Ovary (tissue), 9 donors: ENCODE results near the gene ATP5MC2. TPM values are rescaled to one million over a fixed set of nuclear protein-coding genes. Genes with fewer than 3 reads are reported as not detected.

ENCODE experiments used
- DNase-seq, 5 donors: peaks; one replicate each; pipeline ENCODE4 v3.0.0-alpha.2; 2019 to 2020
- H3K27ac ChIP-seq, 2 donors: fragments of 200-600 bp; one replicate each; pipeline versions ENCODE4 v1.5.1 to v1.8.0; 2019 to 2022
- H3K27me3 ChIP-seq: fragments of 200-600 bp; one replicate; pipeline ENCODE4 v1.8.0; 2022
- H3K36me3 ChIP-seq: fragments of 200-600 bp; sonication (generic); one replicate; pipeline ENCODE4 v1.5.1; 2019
- H3K4me1 ChIP-seq: one replicate; pipeline ENCODE4 v1.8.1; 2013; ENCODE audit warnings: mild to moderate bottlenecking, moderate library complexity; ENCODE audit not compliant: insufficient read depth
- H3K4me3 ChIP-seq: fragments of 200-600 bp; sonication (generic); one replicate; pipeline ENCODE4 v1.5.1; 2017
- H3K9me3 ChIP-seq, 2 donors: fragments of 200-600 bp in 1 of 2; sonication (generic) in 1 of 2; one replicate each; pipeline versions ENCODE4 v1.5.1 to v1.8.1; 2013 to 2019; ENCODE audit warnings: mild to moderate bottlenecking in 1 of 2, moderate library complexity in 1 of 2
- CTCF ChIP-seq, 3 donors: fragments of 450-650 bp in 2 of 3; fragments of 200-600 bp in 1 of 3; IDR thresholded peaks; one replicate each; pipeline versions ENCODE4 v1.5.1 to v1.8.0; 2016 to 2022; ENCODE audit warnings: antibody characterized with exemption in 3 of 3, mild to moderate bottlenecking in 1 of 3
- EP300 ChIP-seq: sonication (generic); formaldehyde crosslinking; IDR thresholded peaks from one replicate; pipeline ENCODE4 v1.6.1; 2017; ENCODE audit warnings: antibody characterized with exemption
- POLR2A ChIP-seq: fragments of 450-650 bp; IDR thresholded peaks from one replicate; pipeline ENCODE4 v1.6.1; 2017; ENCODE audit warnings: antibody characterized with exemption, mild to moderate bottlenecking, moderate library complexity
- WGBS, 3 donors: extraction: QIAGEN DNeasy Blood & Tissue Kit in 1 of 3; methylation state at CpG; one replicate each; pipeline versions ENCODE4 v1.1.5 to v1.1.7; 2013 to 2017; 5-methylcytosine and 5-hydroxymethylcytosine counted together
- intact Hi-C, 4 donors: fragments of 100-400 bp; cut with DNase I; formaldehyde crosslinking; loops; one replicate each; pipeline versions ENCODE4 v1.11.0 to v1.15.1; 2022 to 2023
- polyA plus RNA-seq, 2 donors: library from polyadenylated mRNA; stranded (reverse); fragments of 200-250 nt in 1 of 2; fragments of 350-450 nt in 1 of 2; fragmentation: Illumina TruSeq in 1 of 2; extraction: RNeasy Lipid Tissue Mini Kit (QIAGEN cat#74804) in 1 of 2; gene quantifications; one replicate each; pipeline ENCODE4 v1.2.3, GENCODE V29; 2013 to 2014
- total RNA-seq, 7 donors: library from RNA; depleted of rRNA in 2 of 7; stranded (reverse); fragments of >200 nt in 2 of 7; fragmentation: NEBNext Ultra II Directional in 3 of 7; extraction: Animal tissue kit (Norgen Biotek cat#: 25700) in 3 of 7; gene quantifications; one replicate each; pipeline versions ENCODE4 v1.1.0 to v1.2.4, GENCODE V29; 2016 to 2023
- donor health status: DM: no; HTN: no; CAD: no; lungs with moderate emphysema.
- donor health status: DM: no; HTN: no; CAD: no.
- donor health status: Bipolar disorder and iron deficiency.
- donor health status: DM: yes; HTN: yes; CAD: no.
- donor health status: DM: no; HTN: no; CAD: no.
- donor health status: DM: yes; HTN: yes; CAD: no.

The ATP5MC2 gene
- total and polyA plus RNA-seq, 9 donors, result 241 to 485 (median 297) TPM

DNA sequence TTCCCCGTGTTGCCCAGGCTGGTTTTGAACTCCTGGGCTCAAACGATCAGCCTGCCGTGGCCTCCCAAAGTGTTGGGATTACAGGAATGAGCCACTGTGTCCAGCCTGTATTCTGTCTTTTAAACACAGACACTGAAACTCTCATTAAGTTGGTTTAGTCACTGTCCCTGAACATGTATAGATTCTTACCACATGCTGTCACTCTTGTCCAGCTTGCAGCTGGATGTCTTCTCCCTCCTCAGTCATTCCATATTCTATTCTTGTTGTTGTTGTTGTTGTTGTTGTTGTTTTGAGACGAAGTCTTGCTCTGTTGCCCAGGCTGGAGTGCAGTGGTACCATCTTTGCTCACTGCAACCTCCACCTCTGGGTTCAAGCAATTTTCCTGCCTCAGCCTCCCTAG lies 12.3 kb upstream of the ATP5MC2 start:
- DNase-seq, result no peak
- intact Hi-C loops, result no loop called here
- no peaks in the 10 kb centered on the region for H3K27me3 ChIP-seq
- no peaks in the 10 kb centered on the region for H3K4me1 ChIP-seq
- TF ChIP-seq POLR2A, result no peak
- no peak for TF ChIP-seq CTCF (IDR thresholded peaks at IDR 0.05)
- no peak for TF ChIP-seq EP300
- H3K36me3 ChIP-seq, result no peaks in the 10 kb centered on the region
- 73 to 85% (median 81%) methylated on average over 4 of the region's 4 CpGs for WGBS, 3 donors
- H3K4me3 ChIP-seq, result no peak overlapping the region
- no peaks in the 10 kb centered on the region for H3K9me3 ChIP-seq
- no peak overlapping the region for H3K27ac ChIP-seq

- TF ChIP-seq CTCF (IDR thresholded peaks at IDR 0.05), result no peak
- no peak for TF ChIP-seq POLR2A
- TF ChIP-seq EP300, result no peak
- Histone ChIP-seq H3K4me1 (no peaks in the 10 kb centered on the region), H3K27me3 (no peaks in the 10 kb centered on the region), H3K9me3 (no peaks in the 10 kb centered on the region), H3K4me3 (no peak overlapping the region), H3K27ac (no peak overlapping the region), H3K36me3 (no peaks in the 10 kb centered on the region)
- 51 to 72% (median 72%) methylated on average over 3 of the region's 3 CpGs for WGBS, 3 donors
- no peak for DNase-seq
- intact Hi-C loops, result no loop called here
These were observed 10.6 kb upstream of the ATP5MC2 start for GRCh38 chr12:53686436-53686835.

DNA sequence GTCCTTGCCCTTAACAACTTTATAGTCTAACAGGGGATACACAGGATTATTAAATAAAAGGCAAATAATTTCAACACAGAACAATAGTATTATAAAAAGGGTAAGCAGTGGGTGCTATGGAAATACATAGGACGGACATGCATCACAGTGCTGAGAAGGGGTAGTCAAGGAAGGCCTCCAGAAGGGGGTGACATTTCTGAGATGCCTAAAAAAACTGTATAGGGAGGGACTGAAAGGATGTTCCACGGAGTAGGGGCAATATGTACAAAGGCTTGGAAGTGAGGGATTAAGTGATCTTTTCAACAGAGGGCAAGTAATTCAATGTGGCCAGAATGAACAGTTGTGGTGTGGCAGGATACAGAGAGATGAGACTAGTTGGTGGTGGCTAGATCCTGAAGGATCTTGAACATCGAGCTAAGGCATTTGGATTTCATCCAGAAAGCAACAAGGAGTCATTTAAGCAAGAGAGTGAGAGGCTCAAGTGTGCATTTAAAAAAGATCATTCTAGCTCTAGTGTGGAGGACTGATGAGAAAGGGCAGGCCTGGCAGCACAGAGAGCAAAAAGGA lies 8.9 kb upstream of the ATP5MC2 start:
- WGBS, 3 donors, result 77 to 80% (median 77%) methylated on average over 3 of the region's 3 CpGs
- H3K27me3 ChIP-seq, result no peaks in the 10 kb centered on the region
- no peaks in the 10 kb centered on the region for H3K9me3 ChIP-seq
- H3K4me1 ChIP-seq, result no peaks in the 10 kb centered on the region
- intact Hi-C loops, result no loop called here
- H3K4me3 ChIP-seq, result no peak overlapping the region
- H3K27ac ChIP-seq, result no peak overlapping the region
- TF ChIP-seq EP300 (no peak), POLR2A (no peak), CTCF (IDR thresholded peaks at IDR 0.05) (no peak)
- H3K36me3 ChIP-seq, result no peaks in the 10 kb centered on the region
- DNase-seq, result no peak

- Histone ChIP-seq H3K4me1 (no peaks in the 10 kb centered on the region), H3K36me3 (no peaks in the 10 kb centered on the region), H3K9me3 (no peaks in the 10 kb centered on the region), H3K4me3 (no peak overlapping the region), H3K27me3 (no peaks in the 10 kb centered on the region), H3K27ac (no peak overlapping the region)
- WGBS, 3 donors, result 91 to 93% (median 92%) methylated on average over 9 of the region's 9 CpGs
- DNase-seq, result no peak
- TF ChIP-seq EP300 (no peak), CTCF (IDR thresholded peaks at IDR 0.05) (no peak), POLR2A (no peak)
- intact Hi-C loops, result no loop called here
These were observed 8.1 kb upstream of the ATP5MC2 start for GRCh38 chr12:53683983-53684382.
